HEK293T (cell line): Measurements from ENCODE around the gene BPIFB3.

Experiments used
- CTCF ChIA-PET: fragments of 350-600 bp; formaldehyde crosslinking; extraction: SDS; loops from one replicate; lab custom pipeline; 2021; ENCODE audit warnings: antibody characterized with exemption, inconsistent platforms; lab: Yijun Ruan, JAX
- POLR2A ChIA-PET: fragments of 350-600 bp; formaldehyde crosslinking; extraction: SDS; loops from one replicate; lab custom pipeline; 2020; ENCODE audit warnings: antibody characterized with exemption, inconsistent platforms; lab: Yijun Ruan, JAX
- DNase-seq: peaks from one replicate; pipeline ENCODE4 v3.0.0; 2012; ENCODE audit warnings: mixed read lengths; ENCODE audit errors: extremely low spot score
- ARNT ChIP-seq: fragments of 450-650 bp; IDR thresholded peaks from 2 replicates; pipeline ENCODE4 v1.6.1; 2017; ENCODE audit warnings: mild to moderate bottlenecking
- BHLHE40 ChIP-seq: fragments of 450-650 bp; IDR thresholded peaks from 2 replicates; pipeline ENCODE4 v1.6.1; 2016; ENCODE audit warnings: mild to moderate bottlenecking, moderate library complexity, borderline replicate concordance
- CTBP1 ChIP-seq: fragments of 450-650 bp; IDR thresholded peaks from 2 replicates; pipeline ENCODE4 v1.6.1; 2016; ENCODE audit warnings: borderline replicate concordance
- ELF4 ChIP-seq: fragments of 450-650 bp; IDR thresholded peaks from 2 replicates; pipeline ENCODE4 v1.6.1; 2017; ENCODE audit warnings: antibody characterized with exemption
- FOXA1 ChIP-seq: fragments of 450-650 bp; IDR thresholded peaks from 2 replicates; pipeline ENCODE4 v1.6.1; 2016; ENCODE audit warnings: mild to moderate bottlenecking
- FOXK2 ChIP-seq: fragments of 450-650 bp; IDR thresholded peaks from 2 replicates; pipeline ENCODE4 v1.6.1; 2016; ENCODE audit warnings: mild to moderate bottlenecking
- FOXM1 ChIP-seq: fragments of 450-650 bp; IDR thresholded peaks from 2 replicates; pipeline ENCODE4 v1.6.1; 2017; ENCODE audit warnings: mild to moderate bottlenecking, borderline replicate concordance
- HDGF ChIP-seq: fragments of 450-650 bp; IDR thresholded peaks from 2 replicates; pipeline ENCODE4 v1.6.1; 2017; ENCODE audit warnings: antibody characterized with exemption, borderline replicate concordance
- L3MBTL2 ChIP-seq: fragments of 450-650 bp; conservative IDR thresholded peaks from 2 replicates; pipeline ENCODE4 v1.6.1; 2016; ENCODE audit warnings: mild to moderate bottlenecking
- LEF1 ChIP-seq: fragments of 450-650 bp; IDR thresholded peaks from 2 replicates; pipeline ENCODE4 v1.6.1; 2017; ENCODE audit warnings: mild to moderate bottlenecking, borderline replicate concordance
- NFRKB ChIP-seq: fragments of 450-650 bp; IDR thresholded peaks from 2 replicates; pipeline ENCODE4 v1.6.1; 2016; ENCODE audit warnings: mild to moderate bottlenecking, moderate library complexity
- PKNOX1 ChIP-seq: fragments of 450-650 bp; IDR thresholded peaks from 2 replicates; pipeline ENCODE4 v1.6.1; 2016
- SP1 ChIP-seq: fragments of 450-650 bp; IDR thresholded peaks from 2 replicates; pipeline ENCODE4 v1.6.1; 2017
- SUZ12 ChIP-seq: fragments of 450-650 bp; IDR thresholded peaks from 2 replicates; pipeline ENCODE4 v1.6.1; 2016; ENCODE audit warnings: mild to moderate bottlenecking
- TARDBP ChIP-seq: fragments of 450-650 bp; IDR thresholded peaks from 2 replicates; pipeline ENCODE4 v1.6.1; 2016
- ZNF384 ChIP-seq: fragments of 450-650 bp; IDR thresholded peaks from 2 replicates; pipeline ENCODE4 v1.6.1; 2016

BPIFB3 gene

GRCh38 chr20:33022694-33023438, 30.8 kb upstream of the BPIFB3 start:
- ChIA-PET POLR2A (no interaction called here), CTCF (no interaction called here)
- no peak for DNase-seq

GRCh38 chr20:33023439-33024242, 30.1 kb upstream of the BPIFB3 start:
- ChIA-PET POLR2A (no interaction called here), CTCF (no interaction called here)
- no peak for TF ChIP-seq BHLHE40
- TF ChIP-seq SUZ12, result no peak
- TF ChIP-seq PKNOX1, result no peak
- TF ChIP-seq CTBP1, result no peak
- no peak for TF ChIP-seq SP1
- no peak for TF ChIP-seq NFRKB
- TF ChIP-seq FOXK2, result no peak
- no peak for TF ChIP-seq ELF4
- TF ChIP-seq HDGF, result no peak
- no peak for TF ChIP-seq TARDBP
- no peak for TF ChIP-seq FOXA1
- no peak for TF ChIP-seq LEF1
- no peak for TF ChIP-seq ZNF384
- TF ChIP-seq ARNT, result no peak
- no peak for TF ChIP-seq FOXM1
- no peak for TF ChIP-seq L3MBTL2

More at GRCh38 chr20:33022694-33023438, 30.8 kb upstream of the BPIFB3 start:
- TF ChIP-seq TARDBP (no peak), FOXA1 (no peak), CTBP1 (no peak), ARNT (no peak), LEF1 (no peak), NFRKB (no peak), L3MBTL2 (no peak), SP1 (no peak), PKNOX1 (no peak), FOXK2 (no peak), HDGF (no peak), ZNF384 (no peak), BHLHE40 (no peak)

GRCh38 chr20:33024243-33024560, 29.5 kb upstream of the BPIFB3 start:
- TF ChIP-seq TARDBP (no peak), FOXK2 (no peak), BHLHE40 (no peak), SP1 (no peak), LEF1 (no peak), ELF4 (no peak), ARNT (no peak), FOXM1 (no peak), CTBP1 (no peak), SUZ12 (no peak), ZNF384 (no peak), PKNOX1 (no peak), HDGF (no peak), L3MBTL2 (no peak), NFRKB (no peak), FOXA1 (no peak)
- CTCF ChIA-PET, result no interaction called here
- POLR2A ChIA-PET, result no interaction called here
- no peak for DNase-seq

More at GRCh38 chr20:33023439-33024242, 30.1 kb upstream of the BPIFB3 start:
- no peak for DNase-seq

- CTCF ChIA-PET, result no interaction called here
- POLR2A ChIA-PET, result no interaction called here
- no peak for TF ChIP-seq TARDBP
- TF ChIP-seq FOXA1, result no peak
- TF ChIP-seq NFRKB, result no peak
- TF ChIP-seq HDGF, result no peak
- DNase-seq, result no peak
Observed at GRCh38 chr20:33024609-33025317, 28.9 kb upstream of the BPIFB3 start.

GRCh38 chr20:33025318-33025876, 28.3 kb upstream of the BPIFB3 start:
- CTCF ChIA-PET, result no interaction called here
- no peak for TF ChIP-seq BHLHE40
- no peak for TF ChIP-seq FOXM1
- no peak for TF ChIP-seq HDGF
- TF ChIP-seq ZNF384, result no peak
- no peak for TF ChIP-seq TARDBP
- TF ChIP-seq CTBP1, result no peak
- TF ChIP-seq PKNOX1, result no peak
- TF ChIP-seq L3MBTL2, result no peak
- TF ChIP-seq LEF1, result no peak
- no peak for TF ChIP-seq SP1
- POLR2A ChIA-PET, result no interaction called here
- no peak for DNase-seq
